ENCODE results near the gene ACOX1.
A peak's percentile ranks its signal among the peaks of the same experiment; 100 is the strongest.
"Not testable (repeated sequence)": the region's sequence is repeated elsewhere in the genome, so short reads cannot be mapped to it uniquely, and the experiment has no call there.

The ACOX1 gene

GRCh38 chr17:75981019-75981615 lies 2.2 kb upstream of the ACOX1 start:
- DNase-seq (ENCODE audit: low read depth in 2 of 2): no peak

DNA sequence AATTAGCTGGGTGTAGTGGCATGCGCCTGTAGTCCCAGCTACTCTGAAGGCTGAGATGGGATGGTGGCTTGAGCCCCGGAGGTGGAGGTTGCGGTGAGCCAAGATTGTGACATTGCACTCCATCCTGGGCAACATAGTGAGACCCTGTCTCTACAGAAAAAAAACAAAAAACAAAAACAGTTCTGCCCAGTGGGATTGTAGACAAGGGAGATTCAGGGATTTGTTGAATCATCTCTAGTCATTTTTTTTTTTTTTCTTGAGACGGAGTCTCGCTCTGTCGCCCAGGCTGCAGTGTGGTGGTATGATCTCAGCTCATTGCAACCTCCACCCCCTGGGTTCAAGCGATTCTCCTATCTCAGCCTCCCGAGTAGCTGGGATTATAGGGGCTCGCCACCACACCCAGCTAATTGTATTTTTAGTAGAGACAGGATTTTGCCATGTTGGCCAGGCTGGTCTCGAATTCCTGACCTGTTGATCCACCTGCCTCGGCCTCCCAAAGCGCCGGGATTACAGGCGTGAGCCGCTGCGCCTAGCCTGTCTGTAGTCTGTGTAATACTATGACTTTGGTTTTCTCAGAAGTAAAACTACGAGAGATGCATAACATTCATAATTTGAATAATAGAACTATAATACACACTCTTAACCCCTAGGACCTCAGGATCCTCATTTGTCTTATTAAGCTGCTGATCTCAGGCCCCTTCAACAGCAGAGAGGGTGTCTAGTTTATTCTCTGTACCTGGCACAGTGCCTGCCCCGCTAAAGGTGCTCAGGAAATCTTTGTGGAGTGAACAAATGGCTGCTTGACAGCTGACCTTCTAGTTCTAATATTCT lies 1.4 kb upstream of the ACOX1 start:
- DNase-seq (ENCODE audit: low read depth in 2 of 2): no peak

DNA sequence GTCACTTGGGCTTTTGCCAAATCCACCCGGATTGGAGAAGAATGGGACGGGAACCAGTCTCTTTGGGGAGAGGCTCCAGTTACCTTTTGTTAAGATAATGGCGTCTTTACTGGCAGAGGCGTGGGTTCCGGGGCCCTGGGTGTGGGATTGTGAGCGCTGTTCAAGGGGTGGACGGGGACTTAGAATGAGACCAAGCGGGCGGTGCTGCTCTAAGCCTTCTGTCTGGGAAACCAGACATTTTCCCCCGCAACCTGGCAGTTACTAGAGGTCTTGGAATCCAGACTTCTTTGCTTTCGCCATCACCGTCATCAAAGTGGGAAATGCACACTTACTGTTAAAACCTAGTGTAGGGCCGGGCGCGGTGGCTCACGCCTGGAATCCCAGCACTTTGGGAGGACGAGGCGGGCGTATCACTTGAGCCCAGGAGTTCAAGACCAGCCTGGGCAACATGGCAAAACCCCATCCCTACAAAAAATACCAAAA lies 780 bp upstream of the ACOX1 start:
- DNase-seq (ENCODE audit: low read depth in 2 of 2): no peak

GRCh38 chr17:75976175-75976848 lies 2.7 kb downstream of the ACOX1 start:
- no peak for DNase-seq (ENCODE audit: low read depth in 2 of 2)

DNA sequence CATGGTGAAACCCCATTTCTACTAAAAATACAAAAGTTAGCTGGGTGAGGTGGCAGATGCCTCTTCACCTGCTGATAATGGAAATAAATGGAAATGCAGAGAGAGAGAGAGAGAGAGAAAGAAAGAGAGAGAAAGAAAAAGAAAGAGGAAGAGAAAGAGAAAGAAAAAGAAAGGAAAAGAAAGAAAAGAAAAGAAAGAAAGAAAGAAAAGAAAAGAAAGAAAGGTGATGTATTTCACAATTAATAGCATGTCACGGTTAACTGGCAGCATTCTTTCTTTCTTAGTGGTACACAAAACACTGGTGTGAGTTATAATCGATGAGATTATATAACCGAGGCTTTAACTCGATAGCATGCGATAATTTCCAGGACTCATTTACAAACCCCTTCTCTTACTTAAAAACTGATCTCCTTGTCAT lies 3.2 kb downstream of the ACOX1 start:
- no peak for DNase-seq (ENCODE audit: low read depth in 2 of 2)

DNA sequence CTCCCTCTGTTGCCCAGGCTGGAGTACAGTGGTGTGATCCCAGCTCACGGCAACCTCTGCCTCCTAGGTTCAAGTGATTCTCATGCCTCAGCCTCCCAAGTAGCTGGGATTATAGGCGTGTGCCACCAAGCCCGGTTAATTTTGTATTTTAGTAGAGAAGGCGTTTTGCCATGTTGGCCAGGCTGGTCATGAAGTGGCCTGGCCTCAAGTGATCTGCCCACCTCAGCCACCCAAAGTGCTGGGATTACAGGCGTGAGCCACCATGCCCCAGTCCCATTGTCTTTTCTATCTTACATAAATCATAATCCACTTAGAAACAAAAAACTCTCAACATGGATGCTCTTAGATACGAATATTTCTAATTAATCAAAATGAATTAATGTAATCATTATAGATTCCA lies 3.8 kb downstream of the ACOX1 start:
- DNase-seq (ENCODE audit: low read depth in 2 of 2): not testable (repeated sequence)

DNA sequence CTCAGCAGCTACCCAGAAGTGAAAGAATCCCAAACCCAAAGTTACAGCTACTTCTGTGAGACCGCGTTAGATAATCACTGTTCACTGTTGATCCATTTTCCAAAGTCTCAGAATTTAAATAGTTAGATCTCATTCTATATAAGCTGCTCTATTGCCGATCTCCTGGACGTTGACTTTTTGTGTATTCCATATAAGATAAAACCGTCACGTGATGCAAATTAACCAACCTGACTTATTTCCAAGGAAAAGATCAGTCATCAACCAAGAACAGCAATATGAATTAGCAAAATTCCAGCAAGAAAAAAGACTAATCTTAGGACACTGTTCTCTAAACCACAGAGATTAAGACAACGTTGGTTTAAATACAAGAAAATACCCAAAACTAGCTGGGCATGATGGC lies 8.3 kb downstream of the ACOX1 start:
- no peak for DNase-seq (ENCODE audit: low read depth in 2 of 2)

DNA sequence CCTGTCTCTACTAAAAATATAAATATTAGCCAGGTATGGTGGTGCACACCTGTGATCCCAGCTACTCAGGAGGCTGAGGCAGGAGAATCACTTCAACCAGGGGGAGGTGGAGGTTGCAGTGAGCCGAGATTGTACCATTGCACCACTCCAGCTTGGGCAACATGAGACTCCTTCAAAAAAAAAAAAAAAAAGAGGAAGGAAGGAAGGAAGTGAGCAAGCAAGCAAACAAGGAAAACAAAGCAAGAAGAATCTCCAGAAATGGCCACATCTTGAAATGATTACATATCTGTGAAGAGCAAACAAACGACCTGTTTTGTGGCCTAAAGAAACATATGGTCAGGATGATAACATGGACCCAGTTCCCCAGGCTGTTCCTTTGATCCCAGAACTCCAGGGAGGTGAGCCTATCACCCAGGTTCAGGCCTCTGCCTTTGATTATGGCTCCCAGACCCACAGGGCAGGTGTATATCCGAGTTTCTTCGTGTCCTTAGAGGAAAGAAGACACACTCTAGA lies 8.9 kb downstream of the ACOX1 start:
- DNase-seq (ENCODE audit: low read depth in 2 of 2): no peak

- not testable (repeated sequence) for DNase-seq (ENCODE audit: low read depth in 2 of 2)
Measured at GRCh38 chr17:75969044-75969443, 9.9 kb downstream of the ACOX1 start.

- DNase-seq (ENCODE audit: low read depth in 2 of 2): no peak
Measured at GRCh38 chr17:75965468-75965867, 13.5 kb downstream of the ACOX1 start.

DNA sequence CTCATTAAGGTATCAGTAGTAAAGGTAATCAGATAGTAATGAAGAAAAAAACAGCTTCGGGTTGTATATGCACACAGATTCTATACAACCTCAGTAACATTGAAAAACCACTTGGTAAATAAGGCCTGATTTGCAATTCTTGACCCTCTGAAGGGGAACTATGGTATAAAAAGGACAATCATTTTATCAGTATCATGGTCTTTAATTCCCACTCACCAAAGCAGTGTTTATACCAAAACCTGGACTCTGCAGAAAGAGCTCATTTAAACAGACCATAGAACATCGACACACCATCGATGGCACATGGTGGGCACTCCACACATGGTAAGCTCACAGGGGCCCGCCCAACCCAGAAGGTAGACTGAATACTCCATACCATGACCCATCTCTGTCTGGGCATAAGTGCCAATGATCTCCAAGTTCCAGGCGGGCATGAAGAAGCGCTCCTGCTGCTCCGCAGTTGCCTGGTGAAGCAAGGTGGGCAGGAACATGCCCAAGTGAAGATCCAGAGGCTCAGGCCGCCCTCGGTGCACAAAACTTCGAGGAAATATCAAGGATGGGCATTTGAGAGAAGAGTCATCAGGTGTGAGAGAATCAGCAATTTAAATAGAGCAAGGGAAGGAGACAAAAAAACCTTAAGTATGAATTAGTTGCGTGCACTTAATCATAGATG lies 19.0 kb downstream of the ACOX1 start:
- no peak for DNase-seq (ENCODE audit: low read depth in 2 of 2)

DNA sequence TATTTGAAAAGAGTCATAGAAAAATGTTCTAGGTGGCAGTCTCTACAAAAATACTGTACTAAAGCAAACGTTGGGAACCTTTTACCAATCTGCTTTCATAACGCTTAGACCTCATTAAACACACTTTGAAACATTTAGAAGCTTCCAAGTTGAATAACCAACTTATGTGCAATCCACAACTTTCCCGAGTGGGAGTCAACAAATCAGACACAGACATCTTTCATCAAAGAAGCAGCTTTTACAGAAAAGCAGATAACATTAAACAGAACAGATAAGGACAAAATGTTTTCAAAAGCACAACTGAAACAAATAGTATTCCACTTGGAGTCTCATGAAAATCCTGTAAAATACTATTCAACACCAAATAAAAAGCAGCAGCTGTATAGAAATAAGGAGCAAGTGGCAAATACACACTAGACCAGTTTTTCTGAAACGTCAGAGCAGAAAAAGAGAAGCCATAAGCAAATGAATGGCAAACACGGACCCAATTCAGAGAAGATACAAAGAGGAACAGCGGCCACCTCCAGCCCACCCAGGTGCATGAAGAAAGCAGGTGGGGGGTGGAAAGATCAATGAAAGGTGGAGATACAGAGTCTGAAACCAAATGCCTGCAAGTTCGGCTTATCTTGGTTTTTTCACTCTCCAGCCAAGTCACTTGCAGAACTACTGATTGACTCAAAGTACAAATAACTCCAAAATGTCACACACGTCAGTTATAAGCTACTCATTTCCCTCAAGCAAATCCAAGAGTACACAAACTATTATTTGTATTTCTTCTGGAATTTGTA lies 19.7 kb downstream of the ACOX1 start:
- no peak for DNase-seq (ENCODE audit: low read depth in 2 of 2)

GRCh38 chr17:75950855-75951554 lies 28.0 kb downstream of the ACOX1 start:
- no peak for DNase-seq (ENCODE audit: low read depth in 2 of 2)

GRCh38 chr17:75950421-75950820 lies 28.5 kb downstream of the ACOX1 start:
- DNase-seq (ENCODE audit: low read depth in 2 of 2): no peak

GRCh38 chr17:75945211-75945610 lies 33.8 kb downstream of the ACOX1 start:
- DNase-seq (ENCODE audit: low read depth in 2 of 2): no peak

GRCh38 chr17:75943491-75943890 lies 35.5 kb downstream of the ACOX1 start:
- no peak for DNase-seq (ENCODE audit: low read depth in 2 of 2)

- DNase-seq (ENCODE audit: low read depth in 2 of 2): no peak
Measured at GRCh38 chr17:75942473-75942872, 36.5 kb downstream of the ACOX1 start.

DNA sequence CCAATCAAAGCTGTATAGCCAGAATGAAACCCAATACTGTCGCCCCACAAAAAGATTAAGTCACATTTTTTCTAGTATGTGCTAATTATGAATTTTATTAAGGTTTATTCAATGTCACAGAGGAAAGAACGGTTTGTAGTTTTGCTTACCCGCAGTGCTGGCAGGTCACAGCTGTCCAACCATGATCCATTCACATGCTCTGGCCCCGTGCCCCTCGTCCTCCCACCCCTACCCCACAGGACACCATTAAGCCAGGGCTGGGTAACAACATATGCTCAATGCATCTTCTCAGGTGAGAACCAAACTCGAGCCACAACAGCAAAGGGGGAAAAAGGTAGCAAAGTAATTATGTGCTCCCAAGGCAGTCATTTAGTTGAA lies 37.5 kb downstream of the ACOX1 start:
- DNase-seq (ENCODE audit: low read depth in 2 of 2): no peak

- DNase-seq (ENCODE audit: low read depth in 2 of 2): peak; percentile 87 to 89
Measured at GRCh38 chr17:75940727-75941441, 38.1 kb downstream of the ACOX1 start, which contains the start of gene FBF1. Gene FBF1, minus strand, starts transcription at chr17:75941042. Its CDS starts 2,893 bp downstream, at chr17:75938149.

GRCh38 chr17:75937652-75938051 lies 41.3 kb downstream of the ACOX1 start:
- DNase-seq (ENCODE audit: low read depth in 2 of 2): no peak
